Fibroblast of skin of right biceps (primary cell): Measurements from ENCODE around the gene SFTPD.
"Not testable (repeated sequence)": the region's sequence is repeated elsewhere in the genome, so short reads cannot be mapped to it uniquely, and the experiment has no call there.

ENCODE experiments used
- DNase-seq: peaks from one replicate; pipeline ENCODE4 v3.0.0-alpha.2; 2013

The SFTPD gene

GRCh38 chr10:79923669-79924068, 25.2 kb downstream of the SFTPD start:
- DNase-seq, result no peak

DNA sequence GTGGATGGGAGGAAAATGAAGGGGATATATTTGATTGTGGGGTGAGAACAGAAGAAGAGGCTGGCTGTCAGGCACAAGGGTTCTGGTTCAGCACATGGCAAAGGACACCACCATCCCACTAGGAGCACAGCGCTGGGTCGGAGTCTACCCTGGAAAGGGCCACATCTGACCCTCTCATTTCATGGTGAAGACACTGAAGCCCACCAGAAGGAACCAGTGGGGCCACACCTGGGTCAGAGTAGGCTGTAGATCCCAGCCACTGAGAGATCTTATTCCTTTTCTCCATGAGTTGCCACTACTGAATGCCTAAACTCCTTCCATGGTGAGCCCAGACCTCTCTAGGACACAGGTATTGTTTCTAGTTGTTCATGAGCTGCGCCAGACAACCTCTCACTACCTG, 25.8 kb downstream of the SFTPD start:
- DNase-seq, result no peak

GRCh38 chr10:79922011-79922412, 26.9 kb downstream of the SFTPD start:
- not testable (repeated sequence) for DNase-seq

DNA sequence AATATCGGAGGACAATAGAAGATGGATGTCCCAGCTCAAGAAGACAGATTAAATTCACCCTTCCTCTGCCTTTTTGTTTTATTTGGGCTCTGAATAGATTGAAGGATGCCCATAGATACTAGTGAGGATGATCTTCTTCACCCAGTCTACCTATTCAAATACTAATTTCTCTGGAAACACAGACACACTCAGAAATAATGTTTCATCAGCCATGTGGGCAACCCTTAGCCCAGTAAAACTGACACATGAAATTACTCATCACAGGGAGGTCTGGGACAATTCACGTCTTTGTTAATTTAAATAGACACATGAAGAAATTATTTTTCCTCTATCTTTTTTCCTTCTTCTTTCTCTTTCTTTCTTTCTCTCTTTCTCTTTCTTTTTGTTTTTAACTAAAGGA, 33.1 kb downstream of the SFTPD start:
- DNase-seq, result not testable (repeated sequence)

DNA sequence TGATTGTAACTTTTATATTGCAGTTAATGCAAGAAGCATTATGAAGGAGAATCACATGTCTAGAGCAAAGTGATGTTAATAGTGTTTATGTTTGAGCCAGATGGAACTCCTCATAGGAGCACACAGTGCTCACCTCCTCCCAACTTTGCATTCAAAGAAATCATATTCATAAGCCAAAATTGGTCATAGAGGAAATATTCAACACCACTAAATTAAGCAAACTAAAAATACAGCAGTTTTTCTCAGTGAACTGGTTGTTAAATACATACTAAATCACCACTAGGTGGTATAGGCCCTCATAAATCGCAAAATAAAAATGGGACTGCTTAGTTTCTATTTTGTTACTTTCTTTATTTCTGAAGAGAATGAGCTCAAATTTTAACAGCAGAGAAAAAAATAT, 34.4 kb downstream of the SFTPD start:
- DNase-seq, result not testable (repeated sequence)

DNA sequence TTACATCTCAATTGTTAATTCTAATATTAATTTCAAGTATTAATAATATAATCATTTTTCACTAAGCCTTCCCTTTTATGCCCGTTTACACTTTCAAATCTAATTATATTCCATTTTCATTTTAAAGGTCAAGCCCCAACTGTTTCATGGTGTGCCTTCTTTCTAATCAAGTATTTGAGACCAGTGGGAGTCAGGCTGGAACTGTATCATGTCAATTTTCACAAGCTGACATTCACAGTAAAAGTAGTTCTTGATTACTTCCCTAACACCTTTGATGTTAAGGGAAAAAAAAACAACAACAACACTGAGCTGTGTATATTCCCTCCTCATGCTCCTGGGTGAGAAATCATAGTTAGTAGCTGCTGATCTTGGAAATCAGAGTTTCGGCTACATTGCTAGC, 38.1 kb downstream of the SFTPD start:
- DNase-seq, result no peak

- no peak for DNase-seq
Measured at GRCh38 chr10:79910344-79910743, 38.6 kb downstream of the SFTPD start.

GRCh38 chr10:79905322-79906314, 43.3 kb downstream of the SFTPD start:
- DNase-seq, result peak; percentile 27

- peak; percentile 77 for DNase-seq
Measured at GRCh38 chr10:79904671-79905321, 44.1 kb downstream of the SFTPD start.

- peak; percentile 4 for DNase-seq
Measured at GRCh38 chr10:79901571-79901970, 47.3 kb downstream of the SFTPD start.

GRCh38 chr10:79898597-79899325, 50.1 kb downstream of the SFTPD start:
- DNase-seq, result peak; percentile 16

- DNase-seq, result not testable (repeated sequence)
Measured at GRCh38 chr10:79892896-79893295, 56.0 kb downstream of the SFTPD start.

DNA sequence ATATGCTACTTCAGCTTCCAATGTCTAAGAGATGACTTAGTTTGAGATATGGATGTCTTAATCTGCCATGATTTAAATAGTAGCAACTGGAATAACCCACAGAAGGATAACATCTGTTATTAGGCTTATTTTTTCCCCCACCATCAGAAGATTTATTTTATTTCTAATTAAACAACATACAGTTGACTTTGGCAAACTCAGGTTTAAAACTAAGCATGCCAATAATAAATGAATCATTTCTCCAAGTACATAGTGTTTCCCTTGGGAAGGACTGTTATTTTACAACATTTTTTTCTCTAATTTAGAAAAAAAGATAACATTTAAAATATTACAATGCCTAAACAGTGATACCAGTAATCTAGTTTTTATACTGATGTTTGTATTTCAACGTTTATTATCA, 58.4 kb downstream of the SFTPD start:
- DNase-seq, result no peak

GRCh38 chr10:79888984-79889383, 59.9 kb downstream of the SFTPD start:
- not testable (repeated sequence) for DNase-seq
